ENCODE data around the gene DPP6.

The DPP6 gene

DNA sequence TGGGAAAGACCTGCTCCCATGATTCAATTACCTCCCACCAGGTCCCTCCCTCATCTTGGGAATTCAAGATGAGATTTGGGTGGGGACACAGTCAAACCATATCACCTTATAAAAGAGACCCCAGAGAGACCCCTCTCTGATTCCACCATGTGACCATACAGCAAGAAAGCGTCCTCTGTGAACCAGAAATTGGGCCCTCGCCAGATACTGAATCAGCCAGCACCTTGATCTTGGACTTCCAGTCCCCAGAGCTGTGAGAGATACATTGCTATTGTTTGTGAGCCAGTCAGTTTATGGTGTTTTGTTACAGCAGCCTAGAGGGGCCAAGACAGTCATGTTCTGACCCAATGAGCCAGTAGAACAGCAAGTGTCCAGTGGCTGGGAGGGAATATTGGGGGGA is 718.2 kb downstream of the DPP6 start:
- DNase-seq (ENCODE audit: low read depth) = no peak

DNA sequence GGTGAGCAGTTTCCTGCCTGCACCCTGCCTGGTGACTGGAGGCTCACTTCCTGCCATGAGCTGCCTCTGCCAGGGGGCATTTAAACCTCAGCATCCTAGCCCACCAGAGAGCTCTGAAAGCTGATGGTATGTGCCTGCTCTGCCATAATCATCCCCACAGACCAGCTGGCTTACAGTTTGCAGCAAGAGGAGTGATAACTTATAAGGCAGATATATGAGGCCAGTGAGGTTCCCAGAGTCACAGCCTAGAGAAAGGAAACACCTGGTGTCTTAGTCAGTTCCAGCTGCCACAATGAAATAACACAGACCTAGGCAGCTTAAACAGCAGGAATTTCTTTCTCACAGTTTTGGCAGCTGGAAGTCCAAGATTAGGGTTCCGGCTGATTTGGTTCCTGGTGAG is 718.8 kb downstream of the DPP6 start:
- no peak for DNase-seq (ENCODE audit: low read depth)

DNA sequence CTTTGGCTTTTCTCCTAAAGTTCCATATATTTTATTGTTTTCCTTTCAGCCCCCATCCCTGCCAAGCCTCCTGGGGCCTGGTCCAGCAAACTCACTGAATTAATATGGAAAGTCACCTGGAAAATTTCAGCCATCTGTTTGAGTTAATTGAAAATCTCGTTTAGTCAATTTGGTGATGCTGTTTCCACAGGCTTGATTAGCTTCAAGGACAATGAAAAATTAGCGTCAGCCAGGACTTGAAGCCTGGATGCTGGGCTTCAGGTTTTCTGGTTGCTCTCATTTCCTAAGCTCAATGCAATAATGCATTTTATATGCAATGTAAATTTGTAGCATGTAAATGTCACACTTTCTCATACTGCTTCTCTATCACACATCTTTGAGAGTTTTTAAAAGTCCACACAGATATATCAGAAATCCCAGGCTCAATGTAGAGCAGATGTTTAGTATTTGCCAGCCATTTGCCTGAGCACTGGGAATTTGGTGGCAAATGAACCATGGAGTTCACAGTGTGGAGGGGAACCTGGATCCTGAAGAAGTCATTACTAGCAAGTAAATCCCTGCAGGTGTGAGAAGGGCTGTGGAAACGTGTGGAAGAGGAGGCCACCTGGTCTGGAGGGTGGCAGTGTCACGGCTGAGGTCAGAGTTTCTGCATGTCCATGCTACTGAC is 722.2 kb downstream of the DPP6 start:
- DNase-seq (ENCODE audit: low read depth) = no peak

DNA sequence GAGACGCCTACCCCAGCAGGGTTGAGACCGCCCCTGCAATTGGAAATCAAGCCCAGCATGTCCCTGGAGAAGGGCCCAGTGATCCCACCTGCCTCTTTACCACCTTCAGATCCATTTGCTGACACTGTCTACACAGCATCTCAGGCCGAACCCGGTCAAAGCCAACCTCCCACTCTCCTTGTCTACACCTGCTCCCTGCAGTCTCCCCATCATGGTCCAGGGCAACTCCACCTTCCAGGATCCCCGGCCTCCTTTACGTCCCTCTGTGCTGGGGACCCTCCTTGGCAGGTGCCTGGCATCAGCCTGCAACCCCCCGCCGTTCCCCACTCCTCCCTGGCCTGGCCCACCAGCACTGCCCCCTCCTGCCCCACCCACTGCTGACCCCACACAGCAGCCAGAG is 723.5 kb downstream of the DPP6 start:
- no peak for DNase-seq (ENCODE audit: low read depth)

DNA sequence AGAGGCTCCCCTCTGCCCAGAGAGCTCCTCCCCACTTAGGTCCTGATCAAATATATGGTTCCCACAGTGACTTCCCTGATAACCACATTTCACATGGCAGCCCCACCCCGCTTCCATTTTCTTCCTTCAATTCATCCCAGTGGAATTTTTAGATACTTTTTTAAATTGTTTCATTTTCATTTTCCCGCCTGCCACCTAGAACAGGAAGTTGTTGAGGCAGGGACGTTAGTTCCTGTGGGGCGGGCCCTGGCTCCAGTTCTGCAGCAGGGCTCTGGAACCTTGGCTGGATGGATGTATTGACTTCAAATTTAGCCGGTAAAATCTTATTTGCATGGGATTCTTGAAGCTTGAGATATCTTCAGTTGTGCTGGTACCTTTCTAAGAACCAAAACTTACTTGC is 724.2 kb downstream of the DPP6 start:
- DNase-seq (ENCODE audit: low read depth) = no peak

DNA sequence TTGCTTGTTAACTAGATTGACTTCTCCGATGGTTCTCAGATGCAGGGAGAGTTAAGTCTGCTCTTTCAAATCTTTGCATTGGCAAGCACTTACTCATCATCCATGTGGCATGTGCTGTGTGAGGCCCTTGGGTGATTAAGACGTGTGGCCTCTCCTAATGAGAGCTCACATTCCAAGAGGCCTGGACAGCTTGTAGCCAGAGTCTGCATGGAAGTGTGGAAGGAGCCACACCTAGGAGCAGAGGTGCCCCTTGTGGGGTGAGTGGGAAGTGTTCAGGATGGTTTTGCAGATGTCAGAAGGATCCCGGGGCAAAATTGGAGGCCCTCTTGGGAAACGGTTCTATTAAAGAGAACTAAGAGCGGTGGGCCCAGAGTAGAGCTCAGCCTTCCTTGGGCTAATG is 724.8 kb downstream of the DPP6 start:
- peak; percentile 11 for DNase-seq (ENCODE audit: low read depth)

DNA sequence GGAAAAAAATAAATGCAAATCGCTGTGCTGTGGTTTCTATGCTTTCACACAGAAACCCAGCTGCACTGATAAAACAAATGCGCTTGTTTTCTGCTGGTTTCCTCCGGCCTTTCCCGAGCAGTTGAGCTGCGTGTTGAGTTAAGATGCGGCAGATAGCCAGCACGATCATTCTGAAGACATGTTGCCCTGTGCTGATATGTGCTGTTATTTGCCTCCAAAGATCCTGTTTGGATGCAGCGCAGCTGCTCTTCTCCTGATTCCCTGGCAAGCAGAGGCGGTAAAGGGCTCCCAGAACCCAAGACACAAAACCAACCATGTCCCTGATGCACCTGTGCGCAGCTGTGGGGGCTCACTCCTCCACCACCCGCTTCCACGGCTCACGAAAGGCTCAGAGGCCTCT is 725.3 kb downstream of the DPP6 start:
- DNase-seq (ENCODE audit: low read depth) = no peak

DNA sequence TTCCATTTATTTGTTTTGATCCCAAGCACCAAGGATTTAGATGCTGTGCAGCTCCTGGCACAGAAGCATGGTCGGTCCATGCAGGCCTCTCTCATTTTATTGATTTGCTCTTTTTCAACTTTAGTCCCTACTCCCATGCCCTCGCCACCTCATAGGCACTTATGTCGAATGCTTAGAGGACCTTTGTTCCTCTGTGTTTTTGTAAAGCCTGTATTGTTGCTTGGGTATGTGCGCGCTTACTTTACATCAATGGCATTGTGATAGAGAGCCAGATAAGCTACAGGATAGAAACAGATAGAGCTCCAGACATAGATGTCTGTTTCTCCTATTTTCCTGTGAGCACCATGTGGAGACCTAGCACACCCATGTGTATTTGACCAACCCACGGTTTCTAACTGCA is 725.7 kb downstream of the DPP6 start:
- no peak for DNase-seq (ENCODE audit: low read depth)

DNA sequence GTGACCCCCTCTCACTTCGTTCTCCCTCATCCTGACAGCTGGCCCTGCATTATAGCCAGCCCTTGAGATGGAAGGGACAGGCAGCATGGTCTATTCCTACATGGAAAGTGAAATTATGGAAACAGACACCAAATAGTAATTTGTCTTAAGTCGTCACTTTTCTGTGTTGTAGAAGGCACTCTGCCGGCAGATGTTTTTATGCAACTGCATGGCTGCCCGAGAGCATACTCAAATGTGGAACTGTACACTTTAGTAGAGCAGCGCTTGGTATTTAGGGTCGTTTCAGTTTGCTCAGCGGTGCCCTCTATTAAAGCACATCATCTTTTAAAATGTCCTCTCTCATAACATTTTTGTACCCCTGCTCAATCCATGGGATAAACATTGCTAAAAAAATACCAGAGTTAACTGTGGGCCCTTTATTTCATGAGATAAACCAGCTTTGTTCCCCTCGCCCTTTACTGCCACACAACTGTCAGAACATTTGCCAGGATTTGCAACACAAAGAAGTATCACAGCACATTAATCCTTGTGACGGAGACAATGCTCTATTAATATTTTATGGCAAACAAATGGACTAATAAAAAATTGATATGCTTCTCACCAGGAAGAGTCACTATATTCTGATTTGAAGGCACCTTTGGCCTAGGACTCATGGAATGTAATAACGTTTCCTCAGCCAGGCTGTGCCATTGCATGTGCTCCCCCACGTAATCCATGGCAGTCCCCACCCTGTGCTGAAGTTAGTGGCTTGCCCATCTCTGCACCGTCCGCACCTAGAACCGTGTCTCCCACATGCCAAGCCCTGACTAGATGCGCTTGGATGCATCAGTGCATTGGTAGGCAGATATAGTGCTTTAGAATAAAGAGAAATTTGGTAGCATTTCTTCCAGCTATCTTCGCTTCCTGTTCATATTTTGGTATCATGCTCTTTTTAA is 729.4 kb downstream of the DPP6 start:
- no peak for DNase-seq (ENCODE audit: low read depth)

DNA sequence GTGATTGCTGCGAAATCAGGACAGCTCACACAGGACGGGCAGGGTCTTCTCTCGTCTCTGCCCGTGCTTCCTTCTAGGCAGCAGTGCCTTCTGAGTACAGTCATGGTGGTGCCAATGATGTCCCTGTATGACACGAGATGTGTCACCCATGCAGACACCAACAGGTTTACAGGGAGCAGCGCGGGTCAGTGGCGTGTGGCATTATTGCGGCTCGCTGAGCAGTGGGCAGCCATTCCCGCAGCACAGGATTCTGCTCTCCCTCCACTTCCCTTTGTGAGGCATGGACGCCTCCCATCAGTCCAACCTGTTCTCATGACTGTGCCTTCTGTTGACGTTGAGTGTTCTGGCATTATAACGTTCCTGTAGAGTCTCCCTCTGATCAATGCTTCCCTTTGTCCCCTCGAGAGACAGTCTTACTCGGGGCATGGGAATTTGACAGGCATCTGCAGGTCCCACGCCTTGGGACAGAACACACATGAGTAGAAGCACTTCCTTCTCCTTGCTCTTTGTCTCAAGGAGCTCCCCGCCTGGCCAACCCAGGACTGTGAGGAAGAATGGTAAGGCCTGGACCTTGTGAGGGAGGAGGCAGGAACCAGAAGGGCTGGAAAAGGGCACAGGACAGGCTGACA is 731.2 kb downstream of the DPP6 start:
- DNase-seq (ENCODE audit: low read depth) = no peak

DNA sequence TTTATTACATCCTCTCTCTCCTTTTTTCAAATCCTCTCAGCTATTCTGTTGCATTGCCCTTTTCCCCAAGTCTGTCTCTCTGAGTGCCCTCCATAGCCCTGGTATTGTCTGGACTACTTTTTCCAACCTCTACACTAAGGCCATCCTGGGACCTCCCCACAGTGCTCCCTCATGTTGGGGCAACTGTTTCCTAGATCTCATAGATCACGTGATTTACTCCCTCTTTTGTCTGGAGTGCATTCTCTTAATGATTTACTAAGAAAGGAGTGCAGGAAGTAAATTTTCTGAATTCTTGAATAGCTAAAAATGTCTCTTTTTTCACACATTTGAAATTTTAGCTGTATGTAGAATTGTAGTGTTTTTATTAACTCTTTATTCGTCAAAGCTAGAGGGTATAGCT is 733.7 kb downstream of the DPP6 start:
- DNase-seq (ENCODE audit: low read depth) = no peak

DNA sequence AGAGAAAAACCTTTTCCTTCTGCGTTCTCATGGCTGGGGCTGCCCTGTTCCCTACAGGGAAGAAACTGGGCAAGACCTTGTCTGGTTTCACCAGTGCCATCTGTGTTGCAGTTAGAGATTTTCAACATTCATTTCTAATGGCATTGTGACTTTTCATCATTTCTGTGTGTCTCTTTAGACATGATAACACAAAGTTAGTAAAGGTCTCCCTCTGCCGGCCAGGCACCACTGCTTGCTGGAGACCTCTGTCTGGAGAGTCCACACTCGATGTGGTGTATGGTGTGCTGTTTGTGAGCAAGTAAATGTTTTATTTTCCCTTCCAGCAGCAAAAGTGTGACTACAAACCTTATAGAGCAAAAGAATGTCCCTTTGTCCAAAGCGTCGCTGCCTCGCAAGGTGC is 737.2 kb downstream of the DPP6 start:
- DNase-seq (ENCODE audit: low read depth) = no peak

DNA sequence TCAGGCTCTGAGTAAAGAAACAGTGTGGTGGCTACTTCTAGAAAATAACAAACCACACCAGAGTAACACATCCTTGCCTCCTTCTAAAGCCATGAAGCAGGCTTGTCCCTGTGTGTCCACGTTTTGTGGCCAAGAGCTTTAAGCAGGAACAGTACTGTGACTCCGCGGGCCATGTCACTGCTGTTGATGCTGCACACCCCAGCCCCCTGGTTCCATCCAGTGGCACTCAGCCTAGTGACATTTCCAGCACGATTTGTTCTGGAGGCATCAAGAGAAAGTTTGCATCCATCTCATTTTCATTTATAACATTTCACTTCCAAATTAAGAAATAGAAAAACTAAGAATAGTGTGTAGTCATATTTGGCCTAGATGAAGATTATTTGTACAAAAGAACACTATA is 739.4 kb downstream of the DPP6 start:
- DNase-seq (ENCODE audit: low read depth) = no peak

DNA sequence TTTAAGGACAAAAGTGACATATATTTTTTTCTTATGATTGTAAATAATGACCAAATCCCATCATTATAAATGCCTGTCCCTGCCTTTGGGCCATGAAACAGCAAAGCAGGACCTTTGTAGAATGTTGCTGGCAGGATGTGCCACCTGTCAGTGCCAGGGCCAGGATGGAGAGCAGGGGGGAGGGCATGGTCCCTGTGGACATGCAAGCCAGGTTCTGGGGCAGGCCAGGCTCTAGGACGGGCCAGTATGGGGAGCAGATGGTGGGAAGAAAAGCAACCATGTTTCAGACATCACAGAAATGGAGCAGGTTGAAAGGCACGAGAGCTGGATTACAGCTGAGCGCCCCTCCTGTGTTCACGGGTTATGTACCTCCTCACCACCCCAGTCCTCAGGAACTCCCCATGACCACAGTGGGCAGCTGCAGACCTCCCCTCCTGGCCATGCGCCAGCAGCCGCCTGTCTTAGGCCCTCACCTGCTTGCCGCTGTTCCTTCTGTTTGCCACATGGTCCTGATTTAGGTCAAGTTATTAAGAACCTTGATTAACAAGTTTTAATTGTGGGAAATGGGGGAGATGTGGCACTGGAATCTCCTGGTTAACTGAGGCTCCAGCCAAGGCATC is 740.3 kb downstream of the DPP6 start:
- no peak for DNase-seq (ENCODE audit: low read depth)

DNA sequence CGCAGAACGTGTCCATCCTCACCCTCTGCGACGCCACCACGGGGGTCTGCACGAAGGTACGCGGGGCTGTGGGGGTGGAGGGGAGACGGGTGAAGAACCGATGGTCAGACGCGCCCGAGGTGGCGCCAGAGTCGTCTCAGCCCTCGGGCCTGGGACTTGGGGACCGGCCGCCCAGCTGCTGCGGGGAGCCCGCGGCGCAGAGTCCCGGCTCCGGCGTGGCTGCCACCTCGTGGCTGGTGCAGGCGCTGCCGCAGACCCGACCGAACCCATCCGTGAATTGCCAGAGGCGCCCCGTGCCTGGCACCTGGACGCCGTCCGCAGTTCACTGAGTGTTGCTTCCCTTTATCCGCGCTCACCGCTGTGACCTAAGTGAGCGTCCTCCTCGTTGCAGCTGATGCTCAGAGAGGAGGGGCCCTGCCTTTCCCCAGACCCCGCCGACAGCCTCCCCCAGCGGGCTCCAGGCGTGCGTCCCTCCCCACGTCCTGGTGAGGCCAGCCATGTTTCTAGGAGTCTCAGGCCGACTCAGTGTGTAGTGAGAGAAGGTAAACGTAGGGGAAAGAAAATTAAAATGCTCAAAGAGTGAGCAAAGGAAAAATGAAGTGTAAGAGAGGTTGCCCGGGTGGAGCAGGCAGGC is 742.1 kb downstream of the DPP6 start:
- DNase-seq (ENCODE audit: low read depth) = no peak

DNA sequence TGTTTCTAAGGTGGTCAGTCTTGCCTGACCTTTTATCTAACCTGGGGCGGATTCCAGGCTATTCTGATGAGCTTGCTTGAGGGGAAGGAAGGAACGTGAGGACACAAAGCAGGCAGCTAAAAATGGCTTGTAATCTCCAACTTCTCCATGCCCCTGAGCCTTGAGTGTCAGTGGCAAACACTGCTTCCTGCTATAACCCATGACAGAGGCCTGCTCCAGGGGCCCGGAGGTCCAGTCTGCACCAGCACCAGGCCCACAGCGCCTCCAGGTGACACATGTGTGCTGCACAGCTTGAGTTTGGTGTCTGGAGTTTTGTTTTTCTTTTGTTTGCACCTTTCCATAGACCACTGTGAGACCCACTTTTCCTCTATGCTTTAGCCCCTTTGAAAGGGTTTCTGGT is 742.8 kb downstream of the DPP6 start:
- no peak for DNase-seq (ENCODE audit: low read depth)

DNA sequence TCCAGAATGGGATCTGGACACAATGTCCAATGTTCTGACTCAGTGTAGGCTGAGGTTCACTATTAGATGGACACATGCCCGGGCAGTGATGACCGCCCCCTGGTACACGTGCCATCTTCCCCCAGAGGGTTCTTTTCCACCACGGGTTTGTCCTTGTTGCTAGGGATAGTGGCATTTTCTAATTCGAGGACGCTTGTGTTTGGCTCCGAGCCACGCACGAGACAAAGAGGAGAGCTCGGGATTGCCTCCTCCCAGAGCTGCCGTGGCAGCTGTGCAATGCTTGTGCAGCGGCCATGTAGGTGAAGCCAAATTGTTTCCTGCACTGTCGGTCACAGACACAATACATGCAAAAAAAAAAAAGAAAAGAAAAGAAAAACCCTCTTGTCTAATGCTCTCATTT is 743.2 kb downstream of the DPP6 start:
- DNase-seq (ENCODE audit: low read depth) = no peak

DNA sequence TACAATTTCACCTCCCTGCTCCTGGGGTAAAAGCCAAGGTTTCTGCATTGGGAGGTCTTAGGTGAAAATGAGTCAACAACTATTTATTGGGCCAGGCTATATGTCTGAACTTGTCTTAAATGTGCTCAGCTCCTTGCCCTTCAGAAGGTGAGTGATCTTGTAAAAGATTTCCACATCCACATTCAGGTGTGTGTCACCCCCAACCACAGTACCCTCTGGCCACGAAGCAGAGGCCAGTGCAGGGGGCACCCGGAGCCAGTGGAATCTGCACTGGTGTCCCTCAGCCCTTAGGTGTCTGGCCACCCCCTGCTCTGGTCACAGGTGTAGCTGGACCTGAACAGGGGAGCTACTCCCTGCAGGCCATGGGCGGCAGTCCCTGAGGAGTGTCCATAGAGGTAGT is 752.3 kb downstream of the DPP6 start:
- DNase-seq (ENCODE audit: low read depth) = no peak

DNA sequence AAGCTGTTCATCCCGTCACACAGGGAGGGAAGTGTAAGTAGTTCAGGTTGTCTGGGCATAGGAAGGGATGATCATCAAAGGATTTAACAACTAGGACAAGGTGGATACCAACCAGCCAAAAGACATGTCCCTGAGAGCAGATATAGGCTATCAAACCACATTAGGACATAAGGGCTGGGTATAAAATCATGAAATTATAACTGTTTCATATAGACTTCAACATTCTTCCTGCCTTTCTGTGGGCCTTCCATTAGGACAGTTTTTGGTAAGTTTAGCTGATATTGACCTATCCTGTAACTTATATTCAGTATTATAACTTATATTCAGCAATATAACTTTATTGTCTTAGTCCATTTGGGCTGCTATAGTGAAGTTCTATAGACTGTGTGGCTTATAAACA is 759.8 kb downstream of the DPP6 start:
- no peak for DNase-seq (ENCODE audit: low read depth)

DNA sequence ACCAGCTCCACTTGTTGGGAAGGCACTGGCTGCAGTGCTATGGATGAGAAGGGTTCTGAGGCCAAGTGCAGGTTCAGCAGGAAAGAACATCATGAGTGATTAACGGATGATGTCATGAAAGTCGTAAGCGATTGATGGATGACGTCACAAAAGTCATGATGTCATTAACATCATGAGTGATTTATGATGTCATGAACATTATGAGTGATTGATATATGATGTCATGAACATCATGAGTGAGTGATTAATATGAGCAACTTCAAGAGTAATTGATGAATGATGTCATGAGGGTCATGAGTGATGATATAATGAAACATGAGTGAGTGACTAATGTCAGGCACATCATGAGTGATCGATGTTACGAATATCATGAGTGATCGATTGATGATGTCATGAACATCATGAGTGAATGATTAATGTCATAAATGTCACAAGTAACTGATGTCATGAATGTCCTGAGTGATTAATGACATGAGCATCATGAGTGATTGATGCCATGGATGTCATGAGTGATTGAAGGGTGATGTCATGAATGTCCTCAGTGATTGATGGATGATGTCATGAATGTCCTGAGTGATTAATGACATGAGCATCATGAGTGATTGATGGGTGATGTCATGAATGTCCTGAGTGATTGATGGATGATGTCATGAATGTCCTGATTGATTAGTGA is 765.2 kb downstream of the DPP6 start:
- no peak for DNase-seq (ENCODE audit: low read depth)

DNA sequence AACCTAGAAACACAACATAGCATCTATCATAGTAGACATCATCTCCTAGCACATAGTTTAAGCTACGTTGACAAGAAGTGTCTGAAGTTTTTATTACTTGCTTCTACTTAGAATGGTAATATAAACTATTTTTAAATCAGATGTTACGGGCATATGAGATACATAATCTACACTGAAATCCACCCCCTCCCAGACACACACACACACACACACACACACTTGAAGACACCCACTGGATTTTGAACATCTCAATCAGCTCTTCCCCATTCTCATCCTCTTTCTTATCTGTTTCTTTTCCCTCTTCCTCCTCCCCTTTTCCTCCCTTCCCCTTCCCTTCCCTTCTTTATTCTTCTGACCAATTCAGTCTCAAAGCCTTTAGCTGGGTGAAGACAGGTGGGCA is 774.8 kb downstream of the DPP6 start:
- no peak for DNase-seq (ENCODE audit: low read depth)

Measured in iris pigment epithelial cell (primary cell).